IMR-90 (cell line): ENCODE measurements around the gene UBE3A. TPM values are rescaled to one million over a fixed set of nuclear protein-coding genes. Genes with fewer than 3 reads are reported as not detected.

Source experiments
- ATAC-seq: fragments of 200-7000 bp; cut with Tn5 transposase; 2 replicates; pipeline ENCODE4 v1.9.1; 2020; ENCODE audit warnings: low read depth, mild to moderate bottlenecking, moderate library complexity
- BruUV-seq: library from RNA; stranded (reverse); fragments of 400-500 nt; replicated peaks from 2 replicates; lab custom pipeline; 2021; lab: Mats Ljungman, UMichigan
- CTCF ChIA-PET: fragments of 300-600 bp; formaldehyde crosslinking; extraction: SDS; loops from one replicate; lab custom pipeline; 2021; ENCODE audit warnings: antibody characterized with exemption; lab: Yijun Ruan, JAX
- POLR2A ChIA-PET: fragments of 300-600 bp; sonication (Branson Sonifier 250); formaldehyde crosslinking; loops from one replicate; lab custom pipeline; 2022; ENCODE audit warnings: antibody characterized with exemption; ENCODE audit not compliant: unreplicated experiment; lab: Charles Lee
- DNase-seq: peaks from one replicate; pipeline ENCODE4 v3.0.0; 2013
- H2AFZ ChIP-seq: replicated peaks from 2 replicates; pipeline ENCODE3; 2013; ENCODE audit warnings: low read length, mild to moderate bottlenecking; ENCODE audit not compliant: poor library complexity
- H2AK5ac ChIP-seq: 2 replicates; pipeline ENCODE4 v1.6.1; 2013; ENCODE audit warnings: low read depth, low read length, inconsistent platforms
- H2AK9ac ChIP-seq: replicated peaks from 2 replicates; pipeline ENCODE3; 2013; ENCODE audit warnings: mild to moderate bottlenecking, low read depth, low read length, moderate library complexity; ENCODE audit not compliant: poor library complexity
- H2BK120ac ChIP-seq: 2 replicates; pipeline ENCODE4 v1.6.1; 2013; ENCODE audit warnings: low read depth, low read length, inconsistent platforms
- H2BK15ac ChIP-seq: 3 replicates; pipeline ENCODE4 v1.6.1; 2013; ENCODE audit warnings: low read depth, low read length, inconsistent platforms
- H2BK20ac ChIP-seq: 2 replicates; pipeline ENCODE4 v1.6.1; 2013; ENCODE audit warnings: low read depth, mild to moderate bottlenecking, inconsistent platforms, low read length, moderate library complexity
- H2BK5ac ChIP-seq: 2 replicates; pipeline ENCODE4 v1.6.1; 2013; ENCODE audit warnings: mild to moderate bottlenecking, low read depth, low read length, inconsistent platforms; ENCODE audit not compliant: poor library complexity, severe bottlenecking
- H3K14ac ChIP-seq: replicated peaks from 2 replicates; pipeline ENCODE4 v1.6.1; 2013; ENCODE audit warnings: low read depth, low read length, inconsistent platforms
- H3K18ac ChIP-seq: 2 replicates; pipeline ENCODE4 v1.6.1; 2013; ENCODE audit warnings: low read depth, low read length, control low read depth
- H3K23ac ChIP-seq: 2 replicates; pipeline ENCODE4 v1.6.1; 2013; ENCODE audit warnings: low read depth, low read length, inconsistent platforms
- H3K27ac ChIP-seq: 2 replicates; pipeline ENCODE4 v1.5.1; 2013; ENCODE audit warnings: mild to moderate bottlenecking, control low read depth, low read length; ENCODE audit not compliant: insufficient read depth
- H3K27me3 ChIP-seq: 2 replicates; pipeline ENCODE4 v1.6.1; 2013; ENCODE audit warnings: low read length; ENCODE audit not compliant: control insufficient read depth, insufficient read depth
- H3K36me3 ChIP-seq: 2 replicates; pipeline ENCODE4 v1.6.1; 2013; ENCODE audit warnings: low read length, mixed read lengths; ENCODE audit not compliant: control insufficient read depth, insufficient read depth
- H3K4ac ChIP-seq: 2 replicates; pipeline ENCODE4 v1.6.1; 2013; ENCODE audit warnings: low read depth, low read length, inconsistent platforms
- H3K4me1 ChIP-seq: 2 replicates; pipeline ENCODE4 v1.6.1; 2013; ENCODE audit warnings: low read length, mixed read lengths; ENCODE audit not compliant: control insufficient read depth, insufficient read depth
- H3K4me2 ChIP-seq: 2 replicates; pipeline ENCODE4 v1.6.1; 2013; ENCODE audit warnings: low read depth, mild to moderate bottlenecking, control low read depth, low read length, moderate library complexity
- H3K4me3 ChIP-seq: 2 replicates; pipeline ENCODE4 v1.5.1; 2013; ENCODE audit warnings: low read depth, mild to moderate bottlenecking, control low read depth, low read length, moderate library complexity; ENCODE audit not compliant: insufficient read depth
- H3K56ac ChIP-seq: 2 replicates; pipeline ENCODE4 v1.6.1; 2013; ENCODE audit warnings: low read length, inconsistent platforms; ENCODE audit not compliant: insufficient read depth; ENCODE audit errors: extremely low read depth
- H3K79me1 ChIP-seq, 2 experiments: 2 replicates each; pipeline ENCODE4 v1.6.1; 2013; ENCODE audit warnings: low read length in 2 of 2, inconsistent platforms in 1 of 2, low read depth in 1 of 2
- H3K9ac ChIP-seq: 2 replicates; pipeline ENCODE4 v1.6.1; 2013; ENCODE audit warnings: low read depth, low read length, control low read depth
- H3K9me1 ChIP-seq: 2 replicates; pipeline ENCODE4 v1.6.1; 2013; ENCODE audit warnings: low read length, inconsistent platforms; ENCODE audit not compliant: insufficient read depth
- H3K9me3 ChIP-seq: 2 replicates; pipeline ENCODE4 v1.6.1; 2013; ENCODE audit warnings: low read length; ENCODE audit not compliant: control insufficient read depth, insufficient read depth
- H4K20me1 ChIP-seq: 2 replicates; pipeline ENCODE4 v1.6.1; 2013; ENCODE audit warnings: low read length, inconsistent platforms; ENCODE audit not compliant: insufficient read depth
- H4K5ac ChIP-seq: 2 replicates; pipeline ENCODE4 v1.6.1; 2013; ENCODE audit warnings: mild to moderate bottlenecking, low read depth, low read length, control low read depth
- H4K8ac ChIP-seq, 2 experiments: 2 replicates each; pipeline ENCODE4 v1.6.1; 2013; ENCODE audit warnings: low read depth in 2 of 2, low read length in 2 of 2, control low read depth in 1 of 2, inconsistent platforms in 1 of 2
- H4K91ac ChIP-seq: 2 replicates; pipeline ENCODE4 v1.6.1; 2013; ENCODE audit warnings: low read depth, low read length, inconsistent platforms; ENCODE audit not compliant: insufficient read depth
- BHLHE40 ChIP-seq: fragments of 150-350 bp; IDR thresholded peaks from 2 replicates; pipeline ENCODE4 v1.6.1; 2016; ENCODE audit warnings: mild to moderate bottlenecking, low read depth, low read length
- CHD1 ChIP-seq: IDR thresholded peaks from 2 replicates; pipeline ENCODE4 v1.6.1; 2012; ENCODE audit warnings: low read depth, low read length, improper control_type of control experiment
- NFE2L2 ChIP-seq: fragments of 150-350 bp; IDR thresholded peaks from 2 replicates; pipeline ENCODE4 v1.6.1; 2016; ENCODE audit warnings: low read depth, mild to moderate bottlenecking, low read length
- RCOR1 ChIP-seq: IDR thresholded peaks from 2 replicates; pipeline ENCODE4 v1.6.1; 2012; ENCODE audit warnings: mild to moderate bottlenecking, low read length, improper control_type of control experiment; ENCODE audit not compliant: insufficient replicate concordance
- USF2 ChIP-seq: fragments of 150-350 bp; IDR thresholded peaks from 2 replicates; pipeline ENCODE4 v1.6.1; 2017; ENCODE audit warnings: mild to moderate bottlenecking, antibody characterized with exemption, low read length, low read depth
- WGBS, 2 experiments: methylation state at CpG; one replicate each; pipeline versions ENCODE4 v1.1.5 to v1.1.7; 2013; ENCODE audit warnings: missing lambda C conversion rate in 2 of 2; ENCODE audit not compliant: insufficient read length in 1 of 2; ENCODE audit errors: extremely low coverage in 2 of 2; 5-methylcytosine and 5-hydroxymethylcytosine counted together
- dilution Hi-C: fragments of 300-500 bp; cut with HindIII; formaldehyde crosslinking; loops from one replicate; pipeline ENCODE4 v1.14.3; 2018; ENCODE audit warnings: low sequenced_read_pairs; ENCODE audit not compliant: unreplicated experiment
- in situ Hi-C: fragments of 300-500 bp; cut with MboI; formaldehyde crosslinking; loops from 3 replicates; pipeline ENCODE4 v1.14.3; 2019; ENCODE audit warnings: low sequenced_read_pairs, inconsistent platforms, mixed read lengths
- intact Hi-C: fragments of 100-400 bp; cut with micrococcal nuclease; formaldehyde crosslinking; loops from 2 replicates; pipeline ENCODE4 v1.10.0; 2022
- polyA plus RNA-seq, 3 experiments: library from polyadenylated mRNA; depleted of rRNA; stranded (reverse); fragments of >200 nt; gene quantifications; 2 replicates each; pipeline ENCODE4 v1.2.3, GENCODE V29; 2012; ENCODE audit warnings: low replicate concordance in 1 of 3
- total RNA-seq: library from RNA; depleted of rRNA; stranded (reverse); fragments of >200 nt; gene quantifications from 2 replicates; pipeline ENCODE4 v1.2.3, GENCODE V29; 2012

The UBE3A gene
- total and polyA plus RNA-seq, 2 of the 4 experiments (the other 2 are of a cell fraction) = 19.3 to 53.2 TPM

GRCh38 chr15:25392806-25393205, 46.0 kb downstream of the UBE3A start:
- no peak overlapping the region for H3K27ac ChIP-seq
- H4K20me1 ChIP-seq = peaks cover 22% of the 10 kb centered on the region; the same call in 1 of the 2 replicates

More at GRCh38 chr15:25392806-25393205, 46.0 kb downstream of the UBE3A start:
- no TSS peak for BruUV-seq
- CTCF ChIA-PET = interaction anchor here (0.6 kb wide), 1 partner anchor 34 kb away, joined by 4 read pairs; no protein-coding TSS in a partner anchor
- POLR2A ChIA-PET = no interaction called here
- Histone ChIP-seq H3K4me2 (peak overlapping the region; percentile 38; the same call in 1 of the 2 replicates), H4K5ac (no peak overlapping the region), H2BK120ac (no peak overlapping the region), H3K4ac (no peak overlapping the region), H3K23ac (no peak overlapping the region), H3K18ac (no peak overlapping the region), H3K27me3 (no peaks in the 10 kb centered on the region), H3K4me1 (peaks cover 2% of the 10 kb centered on the region; the same call in 1 of the 2 replicates), H3K79me1 (peaks cover 25 to 62% of the 10 kb centered on the region in 2 experiments), H3K14ac (no peak overlapping the region), H4K91ac (no peak overlapping the region), H3K56ac (no peak overlapping the region), H4K8ac (no peak overlapping the region), H3K9ac (no peak overlapping the region), H2BK5ac (peak overlapping the region; percentile 38), H2BK15ac (no peak overlapping the region), H3K36me3 (peaks cover 2% of the 10 kb centered on the region; the same call in 1 of the 2 replicates), H2BK20ac (no peak overlapping the region), H2AK9ac (no peak overlapping the region), H2AFZ (no peak overlapping the region), H2AK5ac (no peak overlapping the region), H3K4me3 (no peak overlapping the region), H3K9me3 (no peaks in the 10 kb centered on the region), H3K9me1 (no peaks in the 10 kb centered on the region)
- DNase-seq (no peak), ATAC-seq (no peak)
- 100% methylated on average over 1 of the region's 3 CpGs; no CpG with 5 or more reads in 1 of the 2 experiments for WGBS, 2 experiments
- intact Hi-C loops (no loop called here), dilution Hi-C loops (no loop called here), in situ Hi-C loops (no loop called here)
- no peak for TF ChIP-seq RCOR1
- TF ChIP-seq USF2 = no peak
- TF ChIP-seq BHLHE40 = no peak
- no peak for TF ChIP-seq CHD1
- TF ChIP-seq NFE2L2 = no peak
